HG03342 (cell line): Measurements from ENCODE around the gene ATP9B.
"Not testable (repeated sequence)": the region's sequence is repeated elsewhere in the genome, so short reads cannot be mapped to it uniquely, and the experiment has no call there.

ENCODE experiments used
- ATAC-seq: cut with Tn5 transposase; IDR thresholded peaks from one replicate; pipeline ENCODE4 v1.9.1; 2021; ENCODE audit warnings: mild to moderate bottlenecking, moderate library complexity; ENCODE audit not compliant: unreplicated experiment

ATP9B gene

DNA sequence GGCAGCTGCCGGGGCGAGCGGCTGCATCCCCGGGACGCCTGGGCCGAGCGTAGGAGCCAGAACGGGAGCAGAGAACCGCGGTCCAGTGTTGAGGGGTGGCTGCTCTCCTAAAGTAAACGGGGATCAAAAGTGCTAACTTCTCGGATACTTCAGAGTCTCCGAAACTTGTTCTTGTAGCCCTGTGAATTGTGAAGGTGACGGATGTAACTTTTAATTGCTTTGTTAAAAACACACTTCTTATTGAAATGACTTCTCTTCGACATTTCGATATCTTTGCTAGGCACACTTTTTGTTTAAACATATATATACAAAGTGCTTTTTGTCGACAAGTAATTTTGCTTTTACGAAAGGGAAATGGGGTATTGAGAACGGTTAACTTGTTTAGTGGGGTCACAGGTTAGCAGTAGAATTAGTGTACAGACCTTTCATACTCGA, 540 bp downstream of the ATP9B start:
- ATAC-seq: peak; percentile 18

DNA sequence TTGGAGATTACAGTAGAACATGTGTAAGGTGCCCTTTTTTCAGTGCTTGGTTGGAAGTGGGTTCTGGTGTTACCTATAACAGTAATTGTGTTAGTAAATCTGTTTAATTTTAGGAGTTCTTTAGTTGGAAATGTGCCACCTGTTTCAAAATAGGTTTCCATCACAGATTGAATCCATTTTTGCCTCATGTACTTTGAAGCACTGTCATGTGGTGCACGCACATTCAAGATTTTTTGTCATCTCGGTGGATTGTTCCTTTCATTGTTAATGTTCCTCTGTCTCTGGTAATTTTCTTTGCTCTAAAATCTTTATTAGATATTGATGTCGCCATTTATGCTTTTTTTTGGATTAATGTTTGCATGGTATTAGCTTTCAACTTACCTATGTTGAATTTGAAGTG, 1.3 kb downstream of the ATP9B start:
- no peak for ATAC-seq

DNA sequence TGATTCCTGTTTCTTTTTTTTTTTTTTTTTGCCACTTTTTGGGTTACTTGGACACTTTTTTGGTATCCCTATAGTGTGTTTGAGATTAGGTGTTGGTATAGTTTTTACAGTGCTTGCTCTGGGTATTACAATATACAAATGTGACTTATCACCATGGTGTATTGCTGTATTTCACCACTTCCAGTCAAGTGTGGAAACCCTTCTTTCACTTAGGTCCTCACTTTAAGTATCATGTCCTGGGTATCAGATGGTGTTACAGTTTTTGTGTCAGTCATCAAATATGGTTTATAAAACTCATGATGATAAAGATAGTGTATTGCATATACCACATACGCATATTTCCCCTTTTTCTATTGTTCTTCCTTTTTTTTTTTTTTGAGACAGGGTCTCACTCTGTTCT, 1.8 kb downstream of the ATP9B start:
- ATAC-seq: no peak

DNA sequence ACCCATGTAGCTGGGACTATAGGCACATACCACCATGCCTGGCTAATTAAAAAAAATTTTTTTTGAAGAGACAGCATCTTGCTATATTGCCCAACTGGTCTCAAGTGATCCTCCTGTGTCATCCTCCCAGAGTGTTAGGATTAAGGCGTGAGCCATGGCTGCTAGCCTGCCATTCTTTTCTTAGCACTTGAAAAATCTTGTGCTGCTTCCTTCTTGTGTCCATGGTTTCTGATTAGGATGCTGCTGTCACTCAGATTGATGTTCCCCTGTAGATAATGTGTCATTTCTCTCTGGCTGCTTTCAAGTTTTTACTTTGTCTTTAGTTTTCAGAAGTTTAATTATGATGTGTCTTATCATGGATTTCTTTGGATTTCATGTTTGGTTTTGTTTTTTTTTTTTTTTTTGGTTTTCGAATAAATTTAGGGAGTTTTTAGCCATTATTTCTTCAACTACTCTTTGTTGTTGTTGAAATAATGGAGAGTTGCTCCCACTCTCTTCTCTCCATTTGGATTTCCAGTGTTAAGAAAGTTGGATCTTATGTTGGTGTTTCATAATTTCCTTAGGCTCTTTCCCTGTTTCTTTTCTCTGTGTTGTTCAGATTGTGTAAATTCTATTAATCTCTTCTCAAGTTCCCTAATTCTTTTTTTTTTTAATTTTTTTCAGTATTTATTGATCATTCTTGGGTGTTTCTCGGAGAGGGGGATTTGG, 2.5 kb downstream of the ATP9B start:
- no peak for ATAC-seq

DNA sequence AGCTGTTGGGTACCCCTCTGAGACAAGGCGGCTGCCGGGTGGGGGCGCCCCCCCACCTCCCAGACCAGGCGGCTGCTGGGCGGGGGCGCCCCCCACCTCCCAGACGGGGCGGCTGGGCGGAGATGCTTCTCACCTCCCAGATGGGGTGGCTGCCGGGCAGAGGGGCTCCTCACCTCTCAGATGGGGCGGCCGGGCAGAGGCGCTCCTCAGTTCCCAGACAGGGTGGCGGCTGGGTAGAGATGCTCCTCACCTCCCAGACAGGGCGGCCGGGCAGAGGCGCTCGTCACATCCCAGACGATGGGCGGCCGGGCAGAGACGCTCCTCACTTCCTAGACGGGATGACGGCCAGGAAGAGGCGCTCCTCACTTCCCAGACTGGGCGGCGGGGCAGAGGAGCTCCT, 3.5 kb downstream of the ATP9B start:
- not testable (repeated sequence) for ATAC-seq

DNA sequence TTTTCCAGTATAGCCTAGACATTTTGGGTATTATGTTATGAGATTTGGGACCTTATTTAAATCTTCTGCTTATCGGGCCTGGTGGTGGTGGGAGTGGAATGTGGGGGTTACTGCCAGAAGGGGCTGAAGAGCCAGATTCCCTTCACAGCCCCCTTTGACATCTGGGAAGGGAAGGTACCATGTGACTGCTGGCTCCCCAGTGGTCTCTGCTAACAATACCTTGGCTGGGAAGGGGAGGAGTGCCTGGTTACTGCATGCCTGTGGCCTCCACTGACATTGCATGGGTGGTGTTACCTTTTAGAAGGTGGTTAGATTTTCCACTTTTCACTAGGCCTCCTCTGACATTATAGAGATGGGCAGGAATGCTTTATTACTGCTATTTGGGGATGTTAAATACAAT, 8.0 kb downstream of the ATP9B start:
- ATAC-seq: no peak

DNA sequence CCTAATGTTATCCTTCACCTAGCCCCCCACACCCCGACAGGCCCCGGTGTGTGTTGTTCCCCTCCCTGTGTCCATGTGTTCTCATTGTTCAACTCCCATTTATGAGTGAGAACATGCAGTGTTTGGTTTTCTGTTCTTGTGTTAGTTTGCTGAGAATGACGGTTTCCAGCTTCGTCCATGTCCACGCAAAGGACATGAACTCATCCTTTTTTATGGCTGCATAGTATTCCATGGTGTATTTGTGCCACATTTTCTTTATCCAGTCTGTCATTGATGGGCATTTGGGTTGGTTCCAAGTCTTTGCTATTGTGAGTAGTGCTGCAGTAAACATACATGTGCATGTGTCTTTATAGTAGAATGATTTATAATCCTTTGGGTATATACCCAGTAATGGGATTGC, 9.6 kb downstream of the ATP9B start:
- not testable (repeated sequence) for ATAC-seq

DNA sequence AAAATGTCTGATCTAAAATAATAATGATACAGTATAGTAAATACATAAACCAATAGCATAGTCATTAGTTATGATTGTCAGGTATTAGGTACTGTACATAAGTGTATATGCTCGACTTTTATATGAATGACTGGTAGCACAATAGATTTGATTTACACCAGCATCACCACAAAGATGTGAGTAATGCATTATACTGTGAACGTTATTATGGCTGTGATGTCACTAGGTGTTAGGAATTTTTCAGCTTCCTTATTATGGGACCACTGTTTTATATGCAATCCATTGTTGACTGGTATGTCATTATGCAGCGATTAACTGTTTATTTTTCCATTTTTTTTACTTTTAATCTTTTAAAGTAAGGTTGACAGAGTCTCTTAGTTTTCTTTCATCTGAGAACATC, 23.7 kb downstream of the ATP9B start:
- no peak for ATAC-seq

DNA sequence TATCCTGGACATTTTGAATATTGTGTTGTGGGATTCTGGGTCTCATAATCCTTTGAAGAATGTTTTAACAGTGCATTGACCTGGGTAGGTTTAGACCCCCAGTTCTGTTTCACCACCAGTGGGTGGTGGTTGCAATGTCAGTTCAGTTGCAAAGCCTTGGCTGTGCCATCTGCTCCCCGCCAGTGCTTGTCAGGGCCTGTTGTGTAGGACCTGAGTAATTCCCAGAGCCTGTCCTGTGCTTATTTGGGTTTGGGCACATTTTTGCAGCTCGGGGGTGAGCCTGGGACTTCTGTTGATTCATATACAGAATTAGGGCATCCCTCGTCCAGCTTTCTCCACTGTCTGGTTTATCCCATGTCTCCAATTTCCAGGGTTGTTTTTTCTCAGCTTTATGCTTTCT, 24.8 kb downstream of the ATP9B start:
- ATAC-seq: no peak

DNA sequence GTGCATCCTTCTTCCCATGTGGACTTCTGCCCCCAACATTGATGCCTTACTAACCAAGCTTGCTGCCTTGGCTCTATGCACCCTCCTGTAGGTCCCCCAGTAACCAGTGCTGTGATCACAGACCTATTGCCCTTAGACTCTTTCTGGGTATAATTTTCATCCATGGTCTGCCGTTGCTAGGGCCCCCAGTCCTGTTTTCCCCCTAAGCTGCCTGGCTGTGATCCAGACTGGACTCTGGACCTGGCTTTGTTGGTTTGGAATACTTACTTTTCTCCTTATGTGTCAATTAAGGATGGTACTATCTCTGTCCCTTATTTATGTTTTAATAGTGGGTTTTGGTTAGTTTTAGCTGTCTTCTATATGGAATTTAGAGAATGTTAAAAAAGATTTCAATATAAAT, 26.0 kb downstream of the ATP9B start:
- ATAC-seq: no peak

DNA sequence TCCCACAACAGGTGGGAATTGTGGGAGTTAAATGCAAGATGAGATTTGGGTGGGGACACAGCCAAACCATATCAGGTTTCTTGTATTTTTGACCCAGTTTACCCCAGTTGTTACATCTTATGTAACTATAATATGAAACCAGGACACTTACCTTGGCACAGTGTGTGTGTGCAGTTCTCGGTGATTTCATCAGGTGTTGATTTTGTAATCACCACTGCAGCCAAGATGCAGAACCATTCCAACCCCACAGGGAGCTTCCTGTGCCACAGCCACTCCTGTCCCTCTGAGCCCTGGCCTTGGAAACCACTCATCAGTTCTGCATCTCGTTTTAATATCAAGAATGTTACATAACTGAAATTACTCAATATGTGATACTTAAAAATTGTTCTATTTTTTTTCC, 31.8 kb downstream of the ATP9B start:
- ATAC-seq: no peak

DNA sequence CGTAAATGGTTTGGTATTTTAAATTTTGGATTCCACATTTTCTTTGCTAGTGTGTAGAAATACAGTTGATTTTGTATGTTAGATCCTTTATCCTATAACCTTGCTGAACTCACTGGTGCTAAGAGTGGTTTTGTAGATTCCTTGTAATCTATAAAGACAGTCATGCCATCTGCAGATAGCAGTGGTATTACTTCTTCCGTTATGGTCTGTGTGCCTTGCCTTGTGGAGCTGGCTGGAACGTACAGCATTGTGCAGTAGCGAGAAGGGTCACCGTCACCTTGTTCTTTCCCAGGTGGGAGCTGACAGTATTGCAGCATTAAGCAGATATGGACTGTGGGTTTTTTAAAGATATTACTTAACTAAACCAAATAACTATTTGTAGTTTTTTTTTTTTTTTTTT, 33.7 kb downstream of the ATP9B start:
- ATAC-seq: no peak

DNA sequence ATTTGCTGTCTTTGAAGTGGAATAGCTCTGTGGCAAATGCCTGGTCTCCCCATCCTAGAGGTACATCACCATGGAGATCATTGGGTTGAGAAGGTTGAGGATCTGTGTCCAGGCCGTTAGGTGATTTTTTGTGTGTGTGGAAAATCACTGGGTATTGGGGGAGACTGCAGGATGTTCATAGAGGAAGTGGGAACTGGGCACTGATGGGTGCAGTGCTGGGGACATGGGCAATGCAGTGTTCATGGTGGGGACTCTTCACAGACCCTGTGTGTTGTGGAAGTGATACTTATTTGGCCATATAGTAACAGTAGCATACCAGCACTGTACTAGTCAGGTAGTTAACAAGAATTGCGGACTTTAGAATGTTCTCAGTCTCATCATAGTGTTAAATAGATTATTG, 34.9 kb downstream of the ATP9B start:
- ATAC-seq: no peak

DNA sequence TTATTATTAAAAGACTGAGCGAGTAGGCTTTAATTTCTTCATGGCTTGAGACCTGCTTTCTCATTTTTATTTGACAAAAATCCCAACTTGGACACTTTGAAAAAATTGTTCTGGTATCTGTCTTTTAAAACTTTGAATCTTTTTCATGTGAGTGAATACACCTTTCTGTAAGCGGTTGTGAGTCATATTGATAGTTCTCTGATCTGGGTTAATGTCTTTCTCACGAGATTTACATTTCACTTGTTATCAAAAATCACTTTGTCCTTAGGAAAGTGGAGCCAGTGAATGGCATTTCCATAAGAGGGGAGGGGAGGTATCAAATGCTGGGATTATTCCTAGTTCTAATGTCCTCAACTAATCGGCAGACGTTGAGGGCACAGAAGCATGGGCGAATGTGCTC, 36.3 kb downstream of the ATP9B start:
- no peak for ATAC-seq

DNA sequence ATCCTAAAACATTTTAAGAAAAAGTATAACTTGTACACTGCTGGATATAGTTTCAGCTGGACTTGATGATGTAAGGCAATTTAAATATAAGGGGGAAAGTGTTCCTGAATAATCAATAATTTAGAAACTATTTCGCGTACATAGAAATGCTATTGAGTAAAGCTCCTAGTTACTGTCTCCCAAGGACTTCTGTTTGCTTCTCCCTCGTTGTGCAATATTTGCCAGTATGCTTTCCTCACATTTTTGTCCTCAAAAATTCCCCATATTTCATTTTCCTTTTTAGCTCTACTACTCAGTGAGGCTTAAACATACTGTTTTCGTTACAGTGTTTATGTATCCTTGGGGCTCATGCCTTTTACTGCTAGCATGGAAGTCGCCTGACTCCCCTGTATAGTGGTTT, 36.9 kb downstream of the ATP9B start:
- ATAC-seq: no peak

DNA sequence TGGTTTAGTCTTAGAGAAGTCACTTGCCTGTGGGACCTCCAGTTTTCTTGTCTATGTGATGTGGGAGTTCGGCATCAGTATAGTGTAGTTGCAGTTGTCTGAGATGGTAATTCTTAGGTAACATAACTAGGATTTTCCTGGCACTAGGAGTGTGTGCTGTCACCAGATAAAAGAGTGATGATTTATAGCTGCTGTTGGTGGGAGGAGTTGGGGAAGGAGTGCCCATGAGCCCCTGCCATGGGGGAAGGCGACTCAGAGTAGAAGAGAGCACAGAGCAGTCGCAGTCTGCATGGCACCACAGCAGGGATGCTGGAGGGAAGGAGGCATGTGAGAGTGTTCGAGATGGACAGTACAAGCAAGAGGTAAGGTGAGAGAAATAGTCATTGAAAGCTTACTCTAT, 38.7 kb downstream of the ATP9B start:
- no peak for ATAC-seq

DNA sequence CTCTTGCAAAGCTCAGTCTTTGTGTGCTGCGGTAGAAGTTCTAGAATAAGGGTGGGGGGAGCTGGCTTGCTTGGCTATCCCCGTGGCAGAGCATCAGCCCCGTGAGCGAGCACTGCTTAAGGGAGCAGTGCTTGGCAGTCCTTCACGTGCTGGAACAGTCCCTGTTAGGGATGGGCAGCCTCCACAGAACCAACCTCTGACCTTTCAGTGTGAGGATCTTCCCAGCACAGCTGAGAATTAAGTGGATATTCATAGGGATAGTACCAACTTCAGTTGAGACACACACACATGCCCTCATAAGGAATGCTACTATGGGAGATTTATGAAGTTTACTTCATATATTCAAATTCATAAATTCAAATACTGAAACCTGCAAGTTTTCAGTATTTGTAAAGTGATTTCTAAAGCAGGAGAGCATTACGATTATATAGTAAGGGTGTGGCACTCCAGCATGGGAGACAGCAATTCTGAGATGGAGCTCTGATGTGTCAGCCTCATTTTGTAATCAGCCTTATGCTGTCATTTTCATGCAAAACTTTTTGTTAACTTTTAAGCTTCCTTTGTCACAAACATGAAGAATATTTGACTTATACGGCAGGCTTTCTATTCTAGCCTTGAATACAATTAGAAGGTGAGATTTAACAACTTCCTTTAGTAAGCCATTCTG, 39.5 kb downstream of the ATP9B start:
- ATAC-seq: no peak

DNA sequence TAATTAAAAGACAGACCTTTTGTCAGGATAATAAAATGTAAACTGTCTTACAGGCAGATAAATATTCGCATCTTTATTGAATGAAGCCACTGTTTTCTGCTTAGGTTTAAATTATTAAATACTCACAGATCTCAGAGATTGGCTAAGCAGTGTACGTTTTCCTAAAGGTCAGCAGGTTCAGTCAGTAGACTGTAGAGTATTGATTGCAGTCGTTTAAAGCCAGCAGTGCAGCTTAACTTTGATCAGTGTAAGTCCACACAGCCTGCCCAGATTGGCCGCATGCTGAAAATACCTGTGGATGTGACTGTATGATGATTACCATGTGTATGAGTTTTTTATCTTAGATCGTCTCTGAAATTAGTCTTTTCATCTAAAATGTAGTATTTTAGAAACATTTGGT, 42.3 kb downstream of the ATP9B start:
- no peak for ATAC-seq

DNA sequence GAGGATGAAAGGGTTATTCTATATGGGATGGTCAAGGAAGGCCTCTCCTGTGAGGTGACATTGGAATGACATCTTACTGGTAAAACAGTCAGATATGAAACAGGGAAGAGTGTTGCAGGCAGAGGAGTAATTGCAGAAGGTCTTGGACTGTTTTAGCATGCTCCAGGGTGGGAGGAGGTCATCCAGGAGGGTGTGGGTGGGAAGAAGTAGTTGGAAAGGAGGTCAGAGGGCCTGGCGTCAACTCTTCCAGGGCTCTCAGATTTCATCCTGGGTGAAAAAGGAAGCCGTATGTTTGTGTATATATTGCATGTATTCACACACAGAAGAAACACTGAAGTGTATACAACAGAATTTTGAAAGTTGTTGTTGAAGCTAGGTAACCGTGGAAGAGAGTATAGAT, 48.2 kb downstream of the ATP9B start:
- no peak for ATAC-seq

DNA sequence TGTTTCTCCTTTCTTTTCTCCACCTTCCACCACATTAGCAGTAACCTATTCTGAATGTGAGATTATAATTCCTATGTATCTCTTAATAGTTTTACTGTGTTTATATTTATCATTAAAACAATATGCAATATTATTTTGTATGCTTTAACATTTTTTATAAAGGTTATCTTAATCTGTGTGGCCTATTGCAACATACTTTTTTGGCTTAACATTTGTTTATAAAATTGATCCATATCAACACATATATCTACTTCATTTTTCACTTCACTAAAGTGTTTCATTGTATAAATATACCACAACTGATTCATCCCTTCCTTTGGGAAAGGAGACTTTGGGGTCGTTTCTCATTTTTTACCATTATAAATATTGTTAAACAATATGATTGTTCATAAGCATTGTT, 48.6 kb downstream of the ATP9B start:
- no peak for ATAC-seq

DNA sequence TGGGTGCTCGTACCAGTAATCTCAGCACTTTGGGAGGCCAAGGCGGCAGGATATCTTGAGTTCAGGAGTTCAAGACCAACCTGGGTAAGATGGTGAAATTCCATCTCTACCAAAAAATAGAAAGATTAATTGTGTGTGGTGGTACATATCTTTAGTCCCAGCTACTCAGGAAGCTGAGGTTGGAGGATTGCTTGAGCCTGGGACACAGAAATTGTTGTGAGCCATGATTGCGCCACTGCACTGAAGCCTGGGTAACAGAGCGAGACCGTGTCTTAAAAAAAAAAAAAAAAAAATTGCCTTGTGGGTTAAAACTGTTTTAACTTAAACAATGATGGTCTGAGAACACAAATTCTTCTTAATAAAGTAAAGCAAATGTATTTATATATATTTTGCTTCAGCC, 49.6 kb downstream of the ATP9B start:
- ATAC-seq: no peak

DNA sequence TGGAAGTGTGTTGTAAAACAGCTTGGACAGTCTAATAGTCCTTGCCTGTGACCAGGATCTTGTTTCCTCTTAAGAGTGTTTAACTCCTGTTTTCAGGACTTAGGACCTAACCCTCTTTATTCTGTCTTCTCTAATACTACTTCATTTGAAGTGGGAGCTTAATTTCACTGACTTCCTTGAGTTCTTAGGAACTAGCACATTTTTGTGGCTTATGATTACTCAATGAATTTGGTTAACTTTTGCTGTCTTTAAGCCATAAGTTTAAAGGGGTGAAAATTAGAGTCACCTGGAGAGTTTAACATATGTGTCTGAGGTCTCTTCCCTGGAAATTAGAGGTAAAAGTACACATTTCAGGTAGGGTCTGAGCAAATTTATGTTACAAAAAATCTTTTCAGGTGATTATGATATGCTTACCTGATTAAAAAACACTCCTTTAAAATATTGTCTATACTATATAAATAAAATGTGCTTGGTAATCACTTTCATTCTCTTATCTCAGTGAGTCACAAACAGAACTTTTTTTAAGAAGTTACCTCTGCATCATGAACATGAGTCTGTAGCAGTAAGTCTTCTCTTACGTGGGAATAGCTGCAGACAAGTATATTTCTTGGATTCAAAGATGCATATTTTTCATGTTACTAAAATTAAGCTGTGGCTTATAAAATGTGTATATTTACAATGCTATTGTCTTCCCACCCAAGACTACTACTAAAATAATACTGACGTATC, 52.7 kb downstream of the ATP9B start:
- ATAC-seq: no peak
